Smooth muscle cell of the brain vasculature (primary cell): ENCODE data around the gene HMGCL.

ENCODE experiments used
- DNase-seq: peaks from one replicate; pipeline ENCODE4 v3.0.0-alpha.2; 2012; ENCODE audit warnings: low read depth, low spot score

Gene HMGCL

GRCh38 chr1:23776217-23776616, 49.0 kb downstream of the HMGCL start:
- no peak for DNase-seq

GRCh38 chr1:23774174-23774880, 50.9 kb downstream of the HMGCL start:
- DNase-seq, result no peak

GRCh38 chr1:23772854-23773242, 52.4 kb downstream of the HMGCL start:
- DNase-seq, result no peak

GRCh38 chr1:23772049-23772853, 53.0 kb downstream of the HMGCL start:
- no peak for DNase-seq

- no peak for DNase-seq
Observed at GRCh38 chr1:23768733-23769132, 56.5 kb downstream of the HMGCL start.

GRCh38 chr1:23763041-23763577, 62.1 kb downstream of the HMGCL start:
- DNase-seq, result no peak

GRCh38 chr1:23759277-23759676, 66.0 kb downstream of the HMGCL start:
- no peak for DNase-seq

GRCh38 chr1:23757812-23758211, 67.4 kb downstream of the HMGCL start:
- DNase-seq, result no peak

GRCh38 chr1:23756676-23757075, 68.6 kb downstream of the HMGCL start:
- no peak for DNase-seq

GRCh38 chr1:23752909-23753308, 72.3 kb downstream of the HMGCL start:
- DNase-seq, result no peak
